LNCaP clone FGC (cell line): ENCODE measurements around the gene TEDDM1.

ENCODE experiments used
- DNase-seq: peaks from one replicate; pipeline ENCODE4 v3.0.0-alpha.2; 2011; ENCODE audit warnings: low read depth
- H3K4me3 ChIP-seq: 2 replicates; pipeline ENCODE4 v1.5.1; 2011; ENCODE audit warnings: mild to moderate bottlenecking, low read depth, low read length, control low read depth
- TF ChIP-seq, protein P1 (sequence below): IDR thresholded peaks from 2 replicates; pipeline ENCODE4 v1.5.1; 2012; ENCODE audit warnings: mild to moderate bottlenecking; ENCODE audit not compliant: control insufficient read depth, insufficient read depth; ENCODE audit errors: extremely low read depth

Gene TEDDM1

DNA sequence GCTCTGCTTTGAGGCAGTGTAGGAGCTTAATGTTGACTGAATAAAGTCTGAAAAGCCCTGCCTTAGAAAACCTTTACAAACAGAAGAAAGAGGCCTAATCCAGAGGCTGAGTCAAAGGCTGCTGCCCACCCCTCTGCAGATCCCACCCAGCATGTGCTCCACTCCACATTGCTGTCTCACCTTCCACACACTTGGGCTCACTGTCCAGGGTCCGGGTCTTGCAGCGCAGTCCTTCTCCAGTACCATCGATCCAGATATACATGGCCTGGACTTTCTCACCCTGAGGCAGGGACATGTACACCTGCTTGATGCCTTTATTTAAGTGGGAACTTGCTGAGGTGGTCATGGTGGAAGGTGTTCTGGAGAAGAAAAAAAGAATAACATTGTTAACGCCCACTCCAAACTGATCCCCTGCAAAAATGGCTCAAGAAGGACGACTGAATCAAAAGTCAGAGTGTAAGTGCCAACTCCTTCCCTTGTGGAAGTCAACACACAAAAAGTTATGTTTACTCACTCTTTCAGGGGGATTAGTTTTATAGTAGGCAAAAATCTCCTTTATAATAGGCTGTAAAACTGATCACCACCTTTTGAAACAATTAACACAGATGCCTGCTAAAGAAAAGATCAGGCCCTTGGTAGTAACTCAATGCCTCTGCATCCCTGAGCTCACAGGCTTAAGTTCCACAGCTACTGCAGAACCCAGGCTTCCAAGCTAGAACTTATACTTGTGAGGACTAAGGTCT lies 11.9 kb downstream of the TEDDM1 start:
- TF ChIP-seq, protein P1, sequence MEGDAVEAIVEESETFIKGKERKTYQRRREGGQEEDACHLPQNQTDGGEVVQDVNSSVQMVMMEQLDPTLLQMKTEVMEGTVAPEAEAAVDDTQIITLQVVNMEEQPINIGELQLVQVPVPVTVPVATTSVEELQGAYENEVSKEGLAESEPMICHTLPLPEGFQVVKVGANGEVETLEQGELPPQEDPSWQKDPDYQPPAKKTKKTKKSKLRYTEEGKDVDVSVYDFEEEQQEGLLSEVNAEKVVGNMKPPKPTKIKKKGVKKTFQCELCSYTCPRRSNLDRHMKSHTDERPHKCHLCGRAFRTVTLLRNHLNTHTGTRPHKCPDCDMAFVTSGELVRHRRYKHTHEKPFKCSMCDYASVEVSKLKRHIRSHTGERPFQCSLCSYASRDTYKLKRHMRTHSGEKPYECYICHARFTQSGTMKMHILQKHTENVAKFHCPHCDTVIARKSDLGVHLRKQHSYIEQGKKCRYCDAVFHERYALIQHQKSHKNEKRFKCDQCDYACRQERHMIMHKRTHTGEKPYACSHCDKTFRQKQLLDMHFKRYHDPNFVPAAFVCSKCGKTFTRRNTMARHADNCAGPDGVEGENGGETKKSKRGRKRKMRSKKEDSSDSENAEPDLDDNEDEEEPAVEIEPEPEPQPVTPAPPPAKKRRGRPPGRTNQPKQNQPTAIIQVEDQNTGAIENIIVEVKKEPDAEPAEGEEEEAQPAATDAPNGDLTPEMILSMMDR: no peak
- H3K4me3 ChIP-seq: no peak overlapping the region
- DNase-seq: no peak

DNA sequence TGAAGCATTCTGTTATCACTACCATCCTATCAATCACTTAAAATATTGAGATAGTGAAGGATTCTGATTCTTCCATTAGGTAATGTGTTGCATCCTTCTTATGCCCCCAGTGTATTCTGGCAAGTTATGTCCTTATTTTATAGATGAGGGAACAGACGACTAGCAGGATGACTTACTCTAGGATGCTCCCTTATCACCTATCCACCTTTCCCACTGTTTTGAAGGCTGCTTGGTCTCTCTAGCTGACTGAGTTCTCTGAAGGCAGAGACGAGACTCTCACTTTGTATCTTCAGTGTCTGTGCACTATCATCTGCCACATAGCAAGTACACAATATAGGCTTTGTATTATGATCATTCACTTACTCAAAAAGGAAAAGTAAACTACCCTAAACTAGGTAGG lies 12.9 kb downstream of the TEDDM1 start:
- no peak overlapping the region for H3K4me3 ChIP-seq
- DNase-seq: no peak

GRCh38 chr1:182386980-182387379 lies 13.5 kb downstream of the TEDDM1 start:
- no peak overlapping the region for H3K4me3 ChIP-seq
- no peak for DNase-seq
- TF ChIP-seq, protein P1: no peak

More for the DNA sequence above, 12.9 kb downstream of the TEDDM1 start:
- TF ChIP-seq, protein P1: no peak

DNA sequence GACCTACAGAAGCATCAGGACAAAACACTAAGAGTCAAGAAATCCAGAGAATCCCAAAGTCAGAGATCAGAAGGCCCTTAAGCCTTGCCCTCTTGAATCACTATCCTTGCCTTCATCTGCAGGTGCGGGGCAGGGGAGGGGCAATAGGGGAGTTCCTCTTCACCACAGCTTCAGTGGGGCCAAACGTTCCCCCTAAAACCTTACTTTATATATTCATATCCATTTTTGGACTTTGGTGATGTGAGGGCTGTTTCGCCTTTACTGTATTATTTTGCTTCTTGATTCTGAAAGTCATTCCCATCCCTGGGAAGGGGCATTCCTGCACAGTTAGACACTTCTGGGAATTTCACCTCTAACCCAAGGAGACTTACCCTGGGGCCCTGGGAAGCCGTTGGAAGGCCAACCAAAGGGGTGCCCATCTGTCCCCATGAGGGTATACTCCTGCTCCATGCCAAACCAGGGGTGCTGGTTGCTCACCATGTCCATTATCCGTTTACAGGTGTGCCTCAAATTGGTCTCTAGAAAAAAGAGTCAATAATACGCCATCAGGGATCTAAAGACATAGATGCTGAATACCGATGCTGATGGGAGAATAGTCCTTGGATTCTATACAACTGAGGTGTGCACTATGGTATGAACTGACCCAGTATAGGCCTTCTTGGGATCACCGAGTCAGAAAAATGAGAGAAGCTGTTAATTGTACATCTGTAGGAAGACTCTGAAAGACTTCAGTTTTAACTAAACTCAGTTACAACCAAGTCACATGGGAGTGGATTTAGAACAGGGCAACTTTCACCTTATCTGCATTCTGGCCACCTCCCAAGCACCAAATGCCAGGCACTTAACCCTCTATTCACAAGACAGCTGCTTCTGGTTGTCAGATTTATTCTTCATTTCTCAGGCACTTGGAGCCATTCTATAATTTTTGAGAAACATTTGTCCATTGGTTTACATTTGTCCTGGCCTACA lies 14.3 kb downstream of the TEDDM1 start:
- TF ChIP-seq, protein P1: no peak
- H3K4me3 ChIP-seq: no peak overlapping the region
- DNase-seq: no peak

DNA sequence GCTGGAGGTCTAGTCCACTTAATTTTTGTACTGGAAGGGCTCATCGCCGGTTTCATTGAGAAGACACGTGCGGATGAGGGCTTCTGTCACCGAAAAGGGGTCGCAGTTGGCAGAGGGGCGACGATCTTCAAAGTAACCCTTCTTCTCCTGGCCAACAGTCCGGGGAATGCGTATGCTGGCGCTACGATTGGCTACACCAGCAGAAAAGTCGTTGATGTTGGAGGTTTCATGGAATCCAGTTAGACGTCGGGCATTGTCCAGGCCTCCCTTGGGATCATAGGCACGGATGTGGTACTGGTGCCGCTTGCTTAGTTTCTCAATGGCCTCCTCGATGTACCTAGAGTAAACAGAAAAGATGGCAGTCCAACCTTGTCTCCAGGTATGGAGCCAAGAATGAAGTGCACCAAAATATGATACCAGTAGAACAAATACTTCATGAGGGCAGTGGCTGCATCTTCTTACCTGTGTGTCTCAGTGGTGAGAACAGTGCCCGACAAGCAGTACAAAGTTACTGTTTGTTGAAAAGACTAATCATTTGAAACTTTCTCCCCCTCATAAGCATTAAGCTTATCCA lies 16.0 kb downstream of the TEDDM1 start:
- no peak overlapping the region for H3K4me3 ChIP-seq
- DNase-seq: no peak
- TF ChIP-seq, protein P1: no peak

GRCh38 chr1:182383934-182384333 lies 16.5 kb downstream of the TEDDM1 start:
- TF ChIP-seq, protein P1: no peak
- no peak overlapping the region for H3K4me3 ChIP-seq
- no peak for DNase-seq
